Muscle of leg (tissue), 11 donors: ENCODE results near the gene IL23A. TPM values are rescaled to one million over a fixed set of nuclear protein-coding genes. Genes with fewer than 3 reads are reported as not detected.

ENCODE experiments used
- DNase-seq: peaks from one replicate; pipeline ENCODE4 v3.0.0; 2013
- H3K27ac ChIP-seq: one replicate; pipeline ENCODE4 v1.5.1; 2013; ENCODE audit warnings: mild to moderate bottlenecking, low read length, control low read depth
- H3K27me3 ChIP-seq: one replicate; pipeline ENCODE4 v1.6.1; 2013; ENCODE audit warnings: low read length; ENCODE audit not compliant: control insufficient read depth, insufficient read depth
- H3K36me3 ChIP-seq: one replicate; pipeline ENCODE4 v1.6.1; 2013; ENCODE audit warnings: low read length; ENCODE audit not compliant: control insufficient read depth, insufficient read depth
- H3K4me1 ChIP-seq: one replicate; pipeline ENCODE4 v1.6.1; 2013; ENCODE audit warnings: low read length; ENCODE audit not compliant: control insufficient read depth, insufficient read depth
- H3K4me3 ChIP-seq: one replicate; pipeline ENCODE4 v1.5.1; 2013; ENCODE audit warnings: low read length, control low read depth
- H3K9me3 ChIP-seq: replicated peaks from 2 replicates; pipeline ENCODE4 v1.6.1; 2013; ENCODE audit warnings: low read depth, low read length; ENCODE audit not compliant: control insufficient read depth
- WGBS: methylation state at CpG from one replicate; pipeline ENCODE4 v1.1.5; 2013; ENCODE audit warnings: missing lambda C conversion rate; ENCODE audit not compliant: insufficient coverage; 5-methylcytosine and 5-hydroxymethylcytosine counted together
- polyA plus RNA-seq, 8 donors: library from polyadenylated mRNA; unstranded; fragments of 120-200 nt; gene quantifications; one replicate each; pipeline versions ENCODE4 v1.2.1 to v1.2.3, GENCODE V29; 2013; ENCODE audit warnings: inconsistent platforms in 1 of 8, low replicate concordance in 1 of 8; ENCODE audit not compliant: insufficient read length in 8 of 8, insufficient read depth in 1 of 8
- total RNA-seq: library from RNA; stranded (reverse); fragments of 120-200 nt; gene quantifications from one replicate; pipeline ENCODE4 v1.2.4, GENCODE V29; 2013

Gene IL23A
- total and polyA plus RNA-seq, 9 donors: 0.18 to 0.74 (median 0.38) TPM

GRCh38 chr12:56377310-56377988, 38.8 kb downstream of the IL23A start:
- DNase-seq: no peak
- Histone ChIP-seq H3K4me3 (no peak overlapping the region), H3K9me3 (no peaks in the 10 kb centered on the region), H3K36me3 (no peaks in the 10 kb centered on the region), H3K4me1 (no peaks in the 10 kb centered on the region), H3K27ac (no peak overlapping the region), H3K27me3 (no peaks in the 10 kb centered on the region)
- WGBS: 67% methylated on average over 1 of the region's 4 CpGs

- Histone ChIP-seq H3K4me1 (no peaks in the 10 kb centered on the region), H3K36me3 (no peaks in the 10 kb centered on the region), H3K27ac (no peak overlapping the region), H3K4me3 (no peak overlapping the region), H3K9me3 (no peaks in the 10 kb centered on the region), H3K27me3 (no peaks in the 10 kb centered on the region)
- no peak for DNase-seq
- WGBS: no CpG with 5 or more reads among the region's 1 CpG
Observed at GRCh38 chr12:56377989-56378316, 39.3 kb downstream of the IL23A start.

GRCh38 chr12:56382611-56383010, 43.9 kb downstream of the IL23A start:
- no peaks in the 10 kb centered on the region for H3K27me3 ChIP-seq
- no peaks in the 10 kb centered on the region for H3K9me3 ChIP-seq
- 95% methylated on average over 8 of the region's 16 CpGs for WGBS
- no peak overlapping the region for H3K4me3 ChIP-seq
- no peaks in the 10 kb centered on the region for H3K4me1 ChIP-seq
- H3K27ac ChIP-seq: no peak overlapping the region
- no peaks in the 10 kb centered on the region for H3K36me3 ChIP-seq
- no peak for DNase-seq

- no peak for DNase-seq
- no peaks in the 10 kb centered on the region for H3K9me3 ChIP-seq
- H3K36me3 ChIP-seq: no peaks in the 10 kb centered on the region
- H3K27me3 ChIP-seq: no peaks in the 10 kb centered on the region
- no CpG with 5 or more reads among the region's 1 CpG for WGBS
- H3K27ac ChIP-seq: no peak overlapping the region
- no peaks in the 10 kb centered on the region for H3K4me1 ChIP-seq
- no peak overlapping the region for H3K4me3 ChIP-seq
Observed at GRCh38 chr12:56385873-56386272, 47.2 kb downstream of the IL23A start.

- no peak overlapping the region for H3K4me3 ChIP-seq
- H3K4me1 ChIP-seq: no peaks in the 10 kb centered on the region
- WGBS: 21% methylated on average over 4 of the region's 7 CpGs
- H3K36me3 ChIP-seq: no peaks in the 10 kb centered on the region
- no peaks in the 10 kb centered on the region for H3K27me3 ChIP-seq
- H3K27ac ChIP-seq: no peak overlapping the region
- H3K9me3 ChIP-seq: no peaks in the 10 kb centered on the region
- no peak for DNase-seq
Observed at GRCh38 chr12:56387152-56387736, 48.6 kb downstream of the IL23A start.

- Histone ChIP-seq H3K36me3 (no peaks in the 10 kb centered on the region), H3K27me3 (no peaks in the 10 kb centered on the region), H3K27ac (no peak overlapping the region), H3K4me1 (no peaks in the 10 kb centered on the region), H3K9me3 (peaks cover 3% of the 10 kb centered on the region), H3K4me3 (no peak overlapping the region)
- no peak for DNase-seq
- WGBS: 60% methylated on average over 1 of the region's 5 CpGs
Observed at GRCh38 chr12:56389412-56389811, 50.7 kb downstream of the IL23A start.

Other genes with a start within 250 kb of the IL23A start
- gene PA2G4, start 234.3 kb upstream of the IL23A start, total RNA-seq: 97.2 TPM
- 100 to 1,000 TPM in 7 of 8 donors, 10 to 100 TPM in 1; 97.8 to 128 (median 119) TPM for gene PA2G4, start 234.3 kb upstream of the IL23A start, polyA plus RNA-seq
- 9,217 TPM for gene RPL41, start 222.3 kb upstream of the IL23A start, total RNA-seq
- gene RPL41, start 222.3 kb upstream of the IL23A start, polyA plus RNA-seq: 1,000 to 10,000 TPM; 4,607 to 7,530 (median 5,394) TPM
- 4.2 TPM for gene ZC3H10, start 220.6 kb upstream of the IL23A start, total RNA-seq
- 1 to 10 TPM; 4.1 to 7.7 (median 4.8) TPM for gene ZC3H10, start 220.6 kb upstream of the IL23A start, polyA plus RNA-seq
- gene ESYT1, start 210.6 kb upstream of the IL23A start, total RNA-seq: 63.7 TPM
- gene ESYT1, start 210.6 kb upstream of the IL23A start, polyA plus RNA-seq: 10 to 100 TPM; 75.3 to 90.9 (median 86.2) TPM
- 682 TPM for gene MYL6B, start 186.3 kb upstream of the IL23A start, total RNA-seq
- gene MYL6B, start 186.3 kb upstream of the IL23A start, polyA plus RNA-seq: 1,000 to 10,000 TPM in 2 of 8 donors, 100 to 1,000 TPM in 6; 543 to 1,374 (median 850) TPM
- gene MYL6, start 180.5 kb upstream of the IL23A start, total RNA-seq: 1,791 TPM
- gene MYL6, start 180.5 kb upstream of the IL23A start, polyA plus RNA-seq: 1,000 to 10,000 TPM; 1,431 to 2,233 (median 1,647) TPM
- gene SMARCC2, start 149.4 kb upstream of the IL23A start, total RNA-seq: 46.8 TPM
- 10 to 100 TPM; 53.3 to 71.7 (median 55.9) TPM for gene SMARCC2, start 149.4 kb upstream of the IL23A start, polyA plus RNA-seq
- 47.5 TPM for gene RNF41, start 117.0 kb upstream of the IL23A start, total RNA-seq
- gene RNF41, start 117.0 kb upstream of the IL23A start, polyA plus RNA-seq: 10 to 100 TPM; 35.5 to 49.3 (median 44.1) TPM
- 24.1 TPM for gene NABP2, start 114.5 kb upstream of the IL23A start, total RNA-seq
- gene NABP2, start 114.5 kb upstream of the IL23A start, polyA plus RNA-seq: 10 to 100 TPM; 16.1 to 23.6 (median 20.3) TPM
- gene SLC39A5, start 108.8 kb upstream of the IL23A start, total RNA-seq: 0.35 TPM
- 10 to 100 TPM in 1 of 8 donors, 1 to 10 TPM in 2, under 1 TPM in 5; 0.32 to 18.5 (median 0.63) TPM for gene SLC39A5, start 108.8 kb upstream of the IL23A start, polyA plus RNA-seq
- 8.6 TPM for gene ANKRD52, start 80.5 kb upstream of the IL23A start, total RNA-seq
- 10 to 100 TPM; 16.4 to 22.6 (median 18.9) TPM for gene ANKRD52, start 80.5 kb upstream of the IL23A start, polyA plus RNA-seq
- 18.9 TPM for gene COQ10A, start 71.9 kb upstream of the IL23A start, total RNA-seq
- 10 to 100 TPM; 13.4 to 34.4 (median 19.0) TPM for gene COQ10A, start 71.9 kb upstream of the IL23A start, polyA plus RNA-seq
- 93.5 TPM for gene CS, start 38.6 kb upstream of the IL23A start, total RNA-seq
- 100 to 1,000 TPM; 174 to 252 (median 214) TPM for gene CS, start 38.6 kb upstream of the IL23A start, polyA plus RNA-seq
- gene CNPY2, start 22.9 kb upstream of the IL23A start, total RNA-seq: 78.3 TPM
- 10 to 100 TPM; 41.5 to 73.0 (median 61.1) TPM for gene CNPY2, start 22.9 kb upstream of the IL23A start, polyA plus RNA-seq
- gene PAN2, start 4.9 kb upstream of the IL23A start, total RNA-seq: 39.8 TPM
- 10 to 100 TPM; 27.9 to 49.6 (median 41.9) TPM for gene PAN2, start 4.9 kb upstream of the IL23A start, polyA plus RNA-seq
- 63.4 TPM for gene STAT2, start 21.2 kb downstream of the IL23A start, total RNA-seq
- gene STAT2, start 21.2 kb downstream of the IL23A start, polyA plus RNA-seq: 10 to 100 TPM; 40.9 to 71.8 (median 59.6) TPM
- not detected for gene APOF, start 24.0 kb downstream of the IL23A start, total RNA-seq
- gene APOF, start 24.0 kb downstream of the IL23A start, polyA plus RNA-seq: not detected
- 5.2 TPM for gene TIMELESS, start 110.5 kb downstream of the IL23A start, total RNA-seq
- 10 to 100 TPM; 14.5 to 22.8 (median 16.7) TPM for gene TIMELESS, start 110.5 kb downstream of the IL23A start, polyA plus RNA-seq
- gene MIP, start 115.8 kb downstream of the IL23A start, total RNA-seq: not detected
- gene MIP, start 115.8 kb downstream of the IL23A start, polyA plus RNA-seq: under 1 TPM in 4 of 8 donors, not detected in 4; 0.09 to 0.36 (median 0.18) TPM
- gene SPRYD4, start 129.7 kb downstream of the IL23A start, total RNA-seq: 2.0 TPM
- gene SPRYD4, start 129.7 kb downstream of the IL23A start, polyA plus RNA-seq: 1 to 10 TPM; 1.4 to 2.7 (median 1.8) TPM
- gene GLS2, start 149.3 kb downstream of the IL23A start, total RNA-seq: 0.09 TPM
- gene GLS2, start 149.3 kb downstream of the IL23A start, polyA plus RNA-seq: under 1 TPM in 7 of 8 donors, not detected in 1; 0.32 to 0.78 (median 0.41) TPM
- gene RBMS2, start 182.9 kb downstream of the IL23A start, total RNA-seq: 19.6 TPM
- 10 to 100 TPM; 13.0 to 29.3 (median 19.2) TPM for gene RBMS2, start 182.9 kb downstream of the IL23A start, polyA plus RNA-seq